Smooth muscle cell (in vitro differentiated cells): ENCODE measurements around the gene ING2. TPM values are rescaled to one million over a fixed set of nuclear protein-coding genes. Genes with fewer than 3 reads are reported as not detected.

Experiments
- DNase-seq: peaks from one replicate; lab custom pipeline; 2025; ENCODE audit not compliant: unreplicated experiment; lab: John Stamatoyannopoulos, UW
- H2AFZ ChIP-seq: fragments of 200-600 bp; sonication (generic); 2 replicates; pipeline ENCODE4 v1.6.0; 2016; ENCODE audit warnings: antibody characterized with exemption, low read depth, mild to moderate bottlenecking
- H3F3A ChIP-seq: fragments of 200-600 bp; sonication (generic); 2 replicates; pipeline ENCODE4 v1.6.0; 2017; ENCODE audit warnings: antibody characterized with exemption, low read depth
- H3K27ac ChIP-seq: fragments of 200-600 bp; sonication (generic); 2 replicates; pipeline ENCODE4 v1.5.1; 2016; ENCODE audit warnings: low read depth, mild to moderate bottlenecking
- H3K27me3 ChIP-seq: fragments of 200-600 bp; sonication (generic); 2 replicates; pipeline ENCODE4 v1.6.1; 2016; ENCODE audit warnings: low read depth, mild to moderate bottlenecking
- H3K36me3 ChIP-seq: fragments of 200-600 bp; sonication (generic); 2 replicates; pipeline ENCODE4 v1.5.1; 2016; ENCODE audit warnings: low read depth
- H3K4me1 ChIP-seq: fragments of 200-600 bp; sonication (generic); 2 replicates; pipeline ENCODE4 v1.5.1; 2016; ENCODE audit warnings: low read depth
- H3K4me2 ChIP-seq: fragments of 200-600 bp; sonication (generic); 2 replicates; pipeline ENCODE4 v1.6.0; 2016; ENCODE audit warnings: mild to moderate bottlenecking
- H3K4me3 ChIP-seq: fragments of 200-600 bp; sonication (generic); 2 replicates; pipeline ENCODE4 v1.5.1; 2016; ENCODE audit warnings: mild to moderate bottlenecking
- H3K79me2 ChIP-seq: fragments of 200-600 bp; sonication (generic); 2 replicates; pipeline ENCODE4 v1.6.0; 2016; ENCODE audit warnings: low read depth, mild to moderate bottlenecking
- H3K9ac ChIP-seq: fragments of 200-600 bp; sonication (generic); 2 replicates; pipeline ENCODE4 v1.6.0; 2016; ENCODE audit warnings: low read depth
- H3K9me3 ChIP-seq: fragments of 200-600 bp; sonication (generic); replicated peaks from 2 replicates; pipeline ENCODE4 v1.5.1; 2016; ENCODE audit warnings: low read depth
- H4K20me1 ChIP-seq: fragments of 200-600 bp; sonication (generic); 2 replicates; pipeline ENCODE4 v1.6.0; 2016; ENCODE audit warnings: low read depth
- WGBS: methylation state at CpG from one replicate; pipeline ENCODE4 v1.1.7; 2016; ENCODE audit warnings: low lambda C conversion rate; 5-methylcytosine and 5-hydroxymethylcytosine counted together
- polyA plus RNA-seq: library from polyadenylated mRNA; unstranded; fragments of >200 nt; fragmentation: Nextera tagmentation; extraction: Ambion mirVana; gene quantifications from 2 replicates; pipeline ENCODE4 v1.2.1, GENCODE V29; 2016
- total RNA-seq: library from RNA; depleted of rRNA; stranded (reverse); fragments of >200 nt; gene quantifications from 2 replicates; pipeline ENCODE4 v1.2.3, GENCODE V29; 2014
- TF ChIP-seq, protein P1 (sequence below): fragments of 200-600 bp; sonication (generic); IDR thresholded peaks from 2 replicates; pipeline ENCODE4 v1.5.1; 2017; ENCODE audit warnings: borderline replicate concordance, mild to moderate bottlenecking, antibody characterized with exemption; ENCODE audit not compliant: insufficient read depth, poor library complexity, severe bottlenecking

ING2 gene
- total and polyA plus RNA-seq, 2 experiments from 2014 or later = 16.3 to 30.1 TPM

DNA sequence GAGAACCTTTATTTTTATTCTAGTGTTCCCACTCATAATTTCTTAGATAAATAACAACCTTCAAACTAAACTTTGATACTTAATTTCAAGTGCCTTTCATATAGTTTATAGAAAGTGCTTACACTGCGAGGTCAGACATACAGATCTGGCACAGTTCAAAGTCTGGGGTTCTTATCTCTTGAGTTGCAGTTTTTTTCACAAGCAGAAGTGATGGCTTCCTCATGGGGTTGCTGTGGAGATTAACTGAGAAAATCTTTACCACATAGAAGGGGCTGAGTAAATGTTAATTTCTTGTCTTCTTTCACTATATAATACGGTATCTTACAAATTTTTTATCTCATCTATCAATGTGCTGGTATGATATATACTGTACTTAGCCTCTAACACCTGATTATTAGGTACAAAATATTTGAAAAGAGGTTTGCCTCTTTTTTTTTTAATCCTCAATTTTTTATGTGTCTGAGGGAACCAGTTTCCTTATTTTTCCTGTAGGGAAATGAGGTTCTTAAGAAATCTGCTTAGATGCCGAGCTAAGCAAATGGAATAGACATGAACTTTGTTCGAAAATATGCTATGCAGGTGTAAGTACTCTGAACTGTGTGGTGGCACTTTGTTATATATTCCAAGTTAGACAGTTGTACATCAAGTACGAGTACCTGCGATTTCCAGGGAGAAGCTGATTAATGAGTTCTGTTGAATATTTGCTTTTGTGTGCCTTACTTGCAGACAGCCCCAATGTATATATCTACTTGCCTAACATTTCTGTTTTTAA, 3.3 kb downstream of the ING2 start:
- 85% methylated on average over 6 of the region's 6 CpGs for WGBS
- Histone ChIP-seq H3K36me3 (peaks cover 21% of the 10 kb centered on the region), H3K9ac (no peak overlapping the region), H3K4me1 (peaks cover 6% of the 10 kb centered on the region), H3K4me2 (no peak overlapping the region), H3K9me3 (no peaks in the 10 kb centered on the region), H4K20me1 (peaks cover 33% of the 10 kb centered on the region), H3K27me3 (no peaks in the 10 kb centered on the region), H2AFZ (no peak overlapping the region), H3F3A (peaks cover 4% of the 10 kb centered on the region), H3K4me3 (peak overlapping the region; percentile 14), H3K27ac (peak overlapping the region; percentile 11), H3K79me2 (peaks cover 41% of the 10 kb centered on the region)
- DNase-seq = no peak
- TF ChIP-seq, protein P1, sequence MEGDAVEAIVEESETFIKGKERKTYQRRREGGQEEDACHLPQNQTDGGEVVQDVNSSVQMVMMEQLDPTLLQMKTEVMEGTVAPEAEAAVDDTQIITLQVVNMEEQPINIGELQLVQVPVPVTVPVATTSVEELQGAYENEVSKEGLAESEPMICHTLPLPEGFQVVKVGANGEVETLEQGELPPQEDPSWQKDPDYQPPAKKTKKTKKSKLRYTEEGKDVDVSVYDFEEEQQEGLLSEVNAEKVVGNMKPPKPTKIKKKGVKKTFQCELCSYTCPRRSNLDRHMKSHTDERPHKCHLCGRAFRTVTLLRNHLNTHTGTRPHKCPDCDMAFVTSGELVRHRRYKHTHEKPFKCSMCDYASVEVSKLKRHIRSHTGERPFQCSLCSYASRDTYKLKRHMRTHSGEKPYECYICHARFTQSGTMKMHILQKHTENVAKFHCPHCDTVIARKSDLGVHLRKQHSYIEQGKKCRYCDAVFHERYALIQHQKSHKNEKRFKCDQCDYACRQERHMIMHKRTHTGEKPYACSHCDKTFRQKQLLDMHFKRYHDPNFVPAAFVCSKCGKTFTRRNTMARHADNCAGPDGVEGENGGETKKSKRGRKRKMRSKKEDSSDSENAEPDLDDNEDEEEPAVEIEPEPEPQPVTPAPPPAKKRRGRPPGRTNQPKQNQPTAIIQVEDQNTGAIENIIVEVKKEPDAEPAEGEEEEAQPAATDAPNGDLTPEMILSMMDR = no peak

DNA sequence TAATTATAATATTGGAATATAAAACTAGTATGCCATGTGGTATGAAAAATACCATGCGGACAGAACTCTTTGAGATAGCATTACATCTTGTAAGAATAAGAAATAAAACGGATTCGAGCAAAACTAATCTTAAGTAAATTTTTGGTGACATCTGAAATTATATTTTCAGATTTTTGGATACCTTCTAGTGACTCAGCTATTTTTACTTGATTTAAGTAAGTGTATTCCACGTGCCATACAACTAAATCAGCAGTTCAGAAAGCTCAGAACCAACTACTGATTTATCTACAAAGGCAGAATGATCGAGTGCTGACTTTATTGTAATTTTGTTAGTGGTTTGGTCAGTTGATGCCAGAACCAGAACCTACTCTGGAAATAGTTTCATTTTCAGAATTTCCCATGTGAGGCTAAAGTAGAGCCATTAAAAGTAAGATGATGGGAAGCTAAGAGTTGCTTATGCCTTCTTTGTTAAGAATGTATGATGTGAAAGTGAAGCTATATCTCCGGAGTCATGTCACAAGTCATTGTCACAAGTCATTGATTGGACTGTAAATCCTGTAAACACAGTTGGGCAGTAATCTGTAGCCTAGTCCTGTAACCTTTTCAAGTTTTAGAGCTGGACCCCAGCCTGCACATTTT, 4.0 kb downstream of the ING2 start:
- no peaks in the 10 kb centered on the region for H3K27me3 ChIP-seq
- TF ChIP-seq, protein P1 = no peak
- H3K4me2 ChIP-seq = no peak overlapping the region
- H3K9ac ChIP-seq = no peak overlapping the region
- peak overlapping the region; percentile 14 for H3K4me3 ChIP-seq
- DNase-seq = no peak
- peak overlapping the region; percentile 11 for H3K27ac ChIP-seq
- WGBS = 90% methylated on average over 6 of the region's 6 CpGs
- H3K9me3 ChIP-seq = no peaks in the 10 kb centered on the region
- peaks cover 33% of the 10 kb centered on the region for H4K20me1 ChIP-seq
- no peak overlapping the region for H2AFZ ChIP-seq
- H3K36me3 ChIP-seq = peaks cover 21% of the 10 kb centered on the region
- peaks cover 4% of the 10 kb centered on the region for H3F3A ChIP-seq
- H3K79me2 ChIP-seq = peaks cover 38% of the 10 kb centered on the region
- peaks cover 6% of the 10 kb centered on the region for H3K4me1 ChIP-seq

DNA sequence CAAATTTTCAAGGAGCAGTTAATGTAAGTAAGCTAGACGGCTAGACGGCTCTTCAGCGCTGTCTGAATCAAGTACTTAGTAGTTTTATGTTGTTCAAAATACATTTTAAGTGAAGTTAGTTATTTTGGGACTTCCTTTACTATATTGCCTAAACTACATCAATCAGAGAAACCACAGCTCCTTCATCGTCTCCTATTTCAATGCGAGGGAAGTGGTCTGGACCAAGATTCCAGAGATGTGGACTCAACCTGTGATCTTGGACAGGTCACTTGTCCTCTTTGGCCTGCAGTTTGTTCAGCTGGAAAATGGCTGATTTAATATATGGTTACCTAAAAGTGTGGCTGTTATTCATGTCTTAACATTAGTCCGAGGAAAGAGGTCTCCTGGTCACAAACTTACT, 10.6 kb downstream of the ING2 start:
- H3K9ac ChIP-seq = no peak overlapping the region
- no peak for DNase-seq
- peaks cover 8% of the 10 kb centered on the region for H3K79me2 ChIP-seq
- no peak overlapping the region for H3K4me3 ChIP-seq
- no peaks in the 10 kb centered on the region for H3F3A ChIP-seq
- H2AFZ ChIP-seq = no peak overlapping the region
- no peaks in the 10 kb centered on the region for H3K4me1 ChIP-seq
- H3K9me3 ChIP-seq = no peaks in the 10 kb centered on the region
- TF ChIP-seq, protein P1 = no peak
- H3K4me2 ChIP-seq = no peak overlapping the region
- no peaks in the 10 kb centered on the region for H3K27me3 ChIP-seq
- H3K27ac ChIP-seq = no peak overlapping the region
- 88% methylated on average over 6 of the region's 6 CpGs for WGBS
- peaks cover 5% of the 10 kb centered on the region for H4K20me1 ChIP-seq
- peaks cover 19% of the 10 kb centered on the region for H3K36me3 ChIP-seq
